K562 (cell line): ENCODE data around the gene TMEM63A. TPM values are rescaled to one million over a fixed set of nuclear protein-coding genes. Genes with fewer than 3 reads are reported as not detected.

ENCODE experiments used
- ATAC-seq: fragments of 200-7000 bp; cut with Tn5 transposase; 3 replicates; pipeline ENCODE4 v1.9.1; 2020; ENCODE audit warnings: moderate library complexity
- BruUV-seq: library from RNA; stranded (reverse); fragments of 400-500 nt; replicated peaks from 2 replicates; lab custom pipeline; 2021; lab: Mats Ljungman, UMichigan
- CTCF ChIA-PET: fragments of 300-600 bp; formaldehyde crosslinking; extraction: SDS; loops from one replicate; lab custom pipeline; 2021; ENCODE audit warnings: low intra/inter-chr PET ratio; lab: Yijun Ruan, JAX
- POLR2A ChIA-PET: fragments of 300-600, 350-650 bp; sonication (Branson Sonifier 250); formaldehyde crosslinking; extraction: SDS; loops from one replicate; lab custom pipeline; 2021; ENCODE audit warnings: antibody characterized with exemption, inconsistent platforms; lab: Yijun Ruan, JAX
- DNase-seq, 4 experiments: peaks; one replicate each; pipeline versions ENCODE4 v3.0.0 to v3.0.0-alpha.2; 2011 to 2018; ENCODE audit warnings: low spot score in 3 of 4, mixed read lengths in 3 of 4; ENCODE audit errors: extremely low read depth in 1 of 4
- FAIRE-seq: peaks from 2 replicates; lab custom pipeline; 2011; peaks lifted over from hg19 to GRCh38; lab: Jason Lieb, UNC
- H2AFZ ChIP-seq: 2 replicates; pipeline ENCODE4 v1.6.0; 2011; ENCODE audit warnings: low read depth, low read length, control low read depth, inconsistent platforms
- H3K27ac ChIP-seq: fragments of 200-600 bp; 3 replicates; pipeline ENCODE4 v1.8.0; 2011; ENCODE audit warnings: low read depth, mild to moderate bottlenecking, control low read depth, inconsistent platforms, low read length, moderate library complexity, mixed read lengths; ENCODE audit errors: extremely low read depth
- H3K27me3 ChIP-seq, 2 experiments: fragments of 300-600 bp in 1 of 2; 2 replicates in 1 of 2; 3 replicates in 1 of 2; pipeline versions ENCODE4 v1.6.0 to v1.8.0; 2011; ENCODE audit warnings: inconsistent platforms in 2 of 2, low read length in 2 of 2, mild to moderate bottlenecking in 1 of 2, mixed read lengths in 1 of 2, moderate library complexity in 1 of 2; ENCODE audit not compliant: control insufficient read depth in 2 of 2, insufficient read depth in 2 of 2
- H3K36me3 ChIP-seq: fragments of 300-600 bp; 3 replicates; pipeline ENCODE4 v1.8.0; 2011; ENCODE audit warnings: mild to moderate bottlenecking, low read length, inconsistent platforms; ENCODE audit not compliant: control insufficient read depth, insufficient read depth
- H3K4me1 ChIP-seq, 2 experiments: fragments of 200-600 bp in 1 of 2; replicated peaks in 1 of 2; 2 replicates in 1 of 2; 3 replicates in 1 of 2; pipeline versions ENCODE4 v1.5.1 to v1.8.0; 2011; ENCODE audit warnings: inconsistent platforms in 2 of 2, low read length in 2 of 2, mild to moderate bottlenecking in 1 of 2, mixed read lengths in 1 of 2, moderate library complexity in 1 of 2; ENCODE audit not compliant: control insufficient read depth in 2 of 2, insufficient read depth in 2 of 2
- H3K4me2 ChIP-seq: 2 replicates; pipeline ENCODE4 v1.6.1; 2011; ENCODE audit warnings: low read length, control low read depth, inconsistent platforms, mixed read lengths; ENCODE audit not compliant: insufficient read depth
- H3K4me3 ChIP-seq: fragments of 200-600 bp; sonication (generic), shearing (Covaris generic); 2 replicates; pipeline ENCODE4 v1.5.1; 2016; ENCODE audit warnings: control low read depth, inconsistent platforms
- H3K79me2 ChIP-seq: fragments of 200-600 bp; 3 replicates; pipeline ENCODE4 v1.8.0; 2011; ENCODE audit warnings: low read length, inconsistent platforms; ENCODE audit not compliant: control insufficient read depth, insufficient read depth
- H3K9ac ChIP-seq, 2 experiments: 2 replicates each; pipeline versions ENCODE4 v1.6.0 to v1.6.1; 2011; ENCODE audit warnings: low read depth in 2 of 2, low read length in 2 of 2, control low read depth in 1 of 2, inconsistent platforms in 1 of 2, mild to moderate bottlenecking in 1 of 2, mixed read lengths in 1 of 2; ENCODE audit not compliant: insufficient read depth in 1 of 2
- H3K9me1 ChIP-seq: one replicate; pipeline ENCODE4 v1.6.0; 2011; ENCODE audit warnings: inconsistent platforms, mild to moderate bottlenecking, low read length, moderate library complexity; ENCODE audit not compliant: control insufficient read depth, insufficient read depth
- H3K9me3 ChIP-seq: replicated peaks from 2 replicates; pipeline ENCODE4 v1.5.1; 2011; ENCODE audit warnings: low read depth, low read length, inconsistent platforms; ENCODE audit not compliant: control insufficient read depth, insufficient read depth
- H4K20me1 ChIP-seq: replicated peaks from 2 replicates; pipeline ENCODE4 v1.6.1; 2011; ENCODE audit warnings: low read length, inconsistent platforms, mixed read lengths; ENCODE audit not compliant: control insufficient read depth, insufficient read depth
- ADNP ChIP-seq: fragments of 200-800 bp; sonication (Bioruptor generic); IDR thresholded peaks from 2 replicates; pipeline ENCODE4 v1.6.1; 2016; ENCODE audit warnings: missing genetic modification characterization, missing compliant biosample characterization
- BCOR ChIP-seq: fragments of 450-650 bp; IDR thresholded peaks from 2 replicates; pipeline ENCODE4 v1.6.1; 2016
- FUS ChIP-seq: fragments of 200-400 bp; formaldehyde crosslinking; optimal IDR thresholded peaks from 2 replicates; pipeline ENCODE3; 2017; ENCODE audit warnings: low read depth, low read length
- GATAD2B ChIP-seq: fragments of 450-650 bp; IDR thresholded peaks from 2 replicates; pipeline ENCODE4 v1.6.1; 2017; ENCODE audit warnings: mild to moderate bottlenecking, borderline replicate concordance
- LCOR ChIP-seq: sonication (generic); formaldehyde crosslinking; IDR thresholded peaks from 2 replicates; pipeline ENCODE4 v1.8.0; 2022; ENCODE audit warnings: mild to moderate bottlenecking, missing genetic modification reagents
- MEF2D ChIP-seq: conservative IDR thresholded peaks from 2 replicates; pipeline ENCODE4 v1.6.1; 2016; ENCODE audit warnings: low read depth, missing genetic modification characterization, missing compliant biosample characterization
- PRMT5 ChIP-seq: sonication (generic); formaldehyde crosslinking; IDR thresholded peaks from 2 replicates; pipeline ENCODE4 v1.5.0; 2020; ENCODE audit warnings: missing genetic modification reagents
- RBM25 ChIP-seq: fragments of 200-400 bp; formaldehyde crosslinking; IDR thresholded peaks from 2 replicates; pipeline ENCODE4 v1.6.1; 2018; ENCODE audit warnings: low read length, low read depth, moderate library complexity; ENCODE audit not compliant: severe bottlenecking
- RERE ChIP-seq: sonication (generic); formaldehyde crosslinking; IDR thresholded peaks from 2 replicates; pipeline ENCODE4 v1.8.0; 2023; ENCODE audit warnings: missing genetic modification reagents, mild to moderate bottlenecking, borderline replicate concordance
- ZNF121 ChIP-seq: sonication (generic); formaldehyde crosslinking; conservative IDR thresholded peaks from 2 replicates; pipeline ENCODE4 v1.8.0; 2022; ENCODE audit warnings: missing genetic modification reagents
- WGBS: fragments of 100-300 bp; shearing (Covaris generic); methylation state at CpG from one replicate; pipeline ENCODE4 v1.1.6; 2016; ENCODE audit warnings: low coverage, mixed read lengths; ENCODE audit not compliant: insufficient coverage; ENCODE audit errors: missing lambda C conversion rate; 5-methylcytosine and 5-hydroxymethylcytosine counted together
- in situ Hi-C: fragments of 300-500 bp; cut with MboI; formaldehyde crosslinking; loops from 4 replicates; pipeline ENCODE4 v1.15.0; 2018; ENCODE audit warnings: inconsistent platforms, mixed read lengths
- intact Hi-C: fragments of 100-400 bp; cut with micrococcal nuclease; formaldehyde crosslinking; loops from 2 replicates; pipeline ENCODE4 v1.14.2; 2022
- polyA plus RNA-seq, 8 experiments: library from polyadenylated mRNA; depleted of rRNA in 4 of 8; stranded (reverse) in 5 of 8; unstranded in 3 of 8; fragments of >200 nt; fragmentation: Nextera tagmentation in 2 of 8; fragmentation: Illumina TruSeq in 1 of 8; extraction: Ambion mirVana in 2 of 8; extraction: Trizol in 1 of 8; gene quantifications; 2 replicates each; pipeline versions ENCODE4 v1.2.1 to v1.2.3, GENCODE V29; 2011 to 2014; ENCODE audit warnings: inconsistent platforms in 1 of 8, missing spikeins in 1 of 8
- total RNA-seq, 7 experiments: library from RNA; depleted of rRNA in 6 of 7; stranded (reverse); fragments of >200 nt in 6 of 7; fragmentation: Illumina TruSeq in 2 of 7; extraction: Trizol in 2 of 7; gene quantifications; 2 replicates each; pipeline versions ENCODE4 v1.2.1 to v1.2.3, GENCODE V29; 2011 to 2021; ENCODE audit warnings: low replicate concordance in 1 of 7

The TMEM63A gene
- total and polyA plus RNA-seq, 9 of the 15 experiments (the other 6 are each of a cell fraction or from before 2014, with no cell fraction given) = 2.0 to 54.6 (median 17.5) TPM

- H3K9ac ChIP-seq = no peak overlapping the region
- FAIRE-seq = no peak
- H3K4me1 ChIP-seq = peaks cover 30 to 41% of the 10 kb centered on the region in 2 experiments; a peak in 4 of 5 replicates
- intact Hi-C loops = no loop called here
- CTCF ChIA-PET = no interaction called here
- WGBS = 37% methylated on average over 12 of the region's 12 CpGs
- TF ChIP-seq ZNF121 (CRISPR knock-in tag) = peak; percentile 96
- no peak for TF ChIP-seq RERE
- TF ChIP-seq RBM25 = peak; percentile 91
- peak; percentile 65 for TF ChIP-seq BCOR
- no peak for TF ChIP-seq MEF2D (tag)
- TF ChIP-seq PRMT5 (CRISPR knock-in tag) = 0 out of 2 replicates have a peak, but pooled peaks have one; percentile 33
- no peak for TF ChIP-seq FUS
- TF ChIP-seq ADNP (tag) = 0 out of 2 replicates have a peak, but pooled peaks have one; percentile 38
- no peak for TF ChIP-seq LCOR (CRISPR knock-in tag)
- TF ChIP-seq GATAD2B = no peak
- TF ChIP-seq, all 486 proteins: peak for 5
- POLR2A ChIA-PET = interaction anchor here (0.7 to 1.9 kb wide), 3 partner anchors 9 to 50 kb away, joined by 3 to 9 read pairs (median 4); no protein-coding TSS in a partner anchor
- H3K4me3 ChIP-seq = no peak overlapping the region
- H3K9me3 ChIP-seq = no peaks in the 10 kb centered on the region
- no peaks in the 10 kb centered on the region for H3K27me3 ChIP-seq
- H4K20me1 ChIP-seq = no peaks in the 10 kb centered on the region; the same call in 1 of the 2 replicates
- in situ Hi-C loops = no loop called here
- H3K27ac ChIP-seq = no peak overlapping the region
- no peak overlapping the region for H2AFZ ChIP-seq
- no peak for ATAC-seq
- no peaks in the 10 kb centered on the region for H3K79me2 ChIP-seq
- H3K36me3 ChIP-seq = no peaks in the 10 kb centered on the region
- peaks cover 5% of the 10 kb centered on the region for H3K9me1 ChIP-seq
- DNase-seq = no peak
- no TSS peak for BruUV-seq
- no peak overlapping the region for H3K4me2 ChIP-seq
Observed at GRCh38 chr1:225822655-225823403, 59.4 kb downstream of the TMEM63A start.
